Effector CD8-positive, alpha-beta T cell (primary cell): ENCODE measurements around the gene MNX1.

Source experiments
- DNase-seq: peaks from one replicate; lab custom pipeline; 2025; lab: John Stamatoyannopoulos, UW

Gene MNX1

GRCh38 chr7:157032644-157033482 is 22.4 kb upstream of the MNX1 start:
- DNase-seq: no peak

- no peak for DNase-seq
Measured at GRCh38 chr7:157032128-157032527, 21.7 kb upstream of the MNX1 start.

- DNase-seq: no peak
Measured at GRCh38 chr7:157028199-157028903, 17.9 kb upstream of the MNX1 start.

GRCh38 chr7:157027568-157028198 is 17.2 kb upstream of the MNX1 start:
- no peak for DNase-seq

GRCh38 chr7:157024716-157025115 is 14.3 kb upstream of the MNX1 start:
- DNase-seq: no peak

DNA sequence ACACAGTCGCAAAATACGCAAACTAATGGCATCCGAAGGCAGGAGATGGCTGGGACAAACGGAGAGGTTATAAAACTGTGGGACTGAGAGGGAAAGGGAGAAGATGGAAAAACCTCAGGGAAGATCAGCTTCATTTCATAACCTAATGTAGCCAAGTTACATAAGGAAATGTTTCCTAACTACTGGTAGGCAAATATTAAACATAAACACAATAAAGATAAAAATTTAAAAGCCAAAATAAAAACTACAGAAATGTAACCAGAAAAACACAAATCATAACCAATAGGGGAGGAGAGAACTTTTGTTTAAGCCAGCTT is 13.1 kb upstream of the MNX1 start:
- no peak for DNase-seq

GRCh38 chr7:157022681-157023588 is 12.5 kb upstream of the MNX1 start:
- no peak for DNase-seq

DNA sequence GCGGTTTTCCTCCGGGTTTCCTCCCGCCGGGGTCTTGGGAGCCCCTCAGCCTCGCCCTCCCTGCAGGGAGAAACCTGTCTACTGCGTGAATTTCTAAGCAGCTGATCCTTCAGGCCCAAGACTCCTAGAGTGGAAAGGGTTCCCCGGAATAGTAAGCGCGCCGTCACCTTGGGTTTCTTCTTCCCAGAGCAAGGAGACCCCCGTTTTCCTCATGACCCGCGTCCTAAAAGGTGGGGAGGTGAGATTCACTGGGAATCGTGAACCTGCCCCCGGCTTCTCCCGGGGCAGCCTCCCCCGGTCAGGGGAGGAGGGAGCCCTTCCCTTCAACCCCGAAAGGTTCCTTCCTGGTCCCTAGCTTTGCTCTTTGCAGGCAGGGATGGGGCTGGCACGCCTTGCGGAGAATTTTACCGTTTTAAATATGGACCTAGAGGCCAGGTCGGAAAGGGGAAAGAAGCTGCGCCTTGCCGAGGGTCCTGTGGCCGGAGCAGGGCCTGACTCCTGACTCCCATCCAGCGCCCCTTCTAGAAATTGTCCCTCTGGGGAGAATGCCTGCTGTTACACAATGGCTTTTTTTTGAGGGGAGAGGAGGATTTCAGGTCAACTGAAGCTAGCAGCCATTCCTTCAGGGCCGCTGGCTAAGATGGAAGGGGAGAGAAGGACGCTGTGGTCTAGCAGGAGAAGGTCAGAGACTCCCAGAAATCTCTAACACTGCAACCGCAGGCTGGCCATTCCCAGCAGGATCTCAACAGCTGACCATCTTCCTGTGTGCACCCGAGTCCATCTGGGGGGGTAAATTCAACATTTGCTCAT is 11.6 kb upstream of the MNX1 start:
- no peak for DNase-seq

DNA sequence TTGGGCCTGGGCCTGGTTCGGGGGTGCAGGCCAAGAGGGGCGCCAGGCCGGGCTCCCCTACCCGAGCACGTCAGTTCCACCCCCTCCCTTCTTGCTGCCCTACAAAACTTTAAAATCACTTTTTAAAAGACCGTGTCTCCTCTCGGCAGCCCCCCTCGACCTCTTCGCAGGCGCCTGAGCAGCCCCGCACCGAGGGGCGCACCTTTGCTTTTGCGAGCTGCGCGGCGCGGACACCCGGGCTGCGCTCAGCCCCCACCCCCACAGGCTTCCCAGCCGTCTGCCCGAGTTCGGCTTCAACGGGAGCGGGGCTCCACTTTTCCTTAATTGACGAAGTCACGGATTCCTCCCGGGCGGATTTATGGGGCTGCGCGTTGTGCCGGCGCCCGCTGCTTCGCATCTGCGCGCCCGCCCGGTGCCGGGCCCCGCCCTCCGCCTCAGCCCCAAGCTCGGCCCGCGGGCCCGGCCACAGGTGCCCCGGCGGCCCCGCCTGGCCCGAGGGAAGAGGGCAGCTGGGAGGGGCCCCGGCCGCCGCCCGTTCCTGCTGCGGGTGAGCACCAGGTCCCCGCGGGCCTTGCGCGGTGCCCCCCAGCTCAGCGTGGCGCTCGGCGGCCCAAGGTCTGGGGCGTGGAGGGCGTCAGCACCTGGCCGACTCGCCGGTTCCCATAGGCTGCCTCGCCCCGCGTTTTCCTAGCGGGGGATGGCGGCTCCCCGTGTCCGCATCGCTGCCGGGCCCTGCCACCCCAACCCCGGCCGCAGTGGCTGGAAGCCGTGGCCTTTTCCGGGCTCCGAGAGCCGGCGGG is 10.8 kb upstream of the MNX1 start:
- no peak for DNase-seq

GRCh38 chr7:157020514-157021070 is 10.1 kb upstream of the MNX1 start:
- no peak for DNase-seq

DNA sequence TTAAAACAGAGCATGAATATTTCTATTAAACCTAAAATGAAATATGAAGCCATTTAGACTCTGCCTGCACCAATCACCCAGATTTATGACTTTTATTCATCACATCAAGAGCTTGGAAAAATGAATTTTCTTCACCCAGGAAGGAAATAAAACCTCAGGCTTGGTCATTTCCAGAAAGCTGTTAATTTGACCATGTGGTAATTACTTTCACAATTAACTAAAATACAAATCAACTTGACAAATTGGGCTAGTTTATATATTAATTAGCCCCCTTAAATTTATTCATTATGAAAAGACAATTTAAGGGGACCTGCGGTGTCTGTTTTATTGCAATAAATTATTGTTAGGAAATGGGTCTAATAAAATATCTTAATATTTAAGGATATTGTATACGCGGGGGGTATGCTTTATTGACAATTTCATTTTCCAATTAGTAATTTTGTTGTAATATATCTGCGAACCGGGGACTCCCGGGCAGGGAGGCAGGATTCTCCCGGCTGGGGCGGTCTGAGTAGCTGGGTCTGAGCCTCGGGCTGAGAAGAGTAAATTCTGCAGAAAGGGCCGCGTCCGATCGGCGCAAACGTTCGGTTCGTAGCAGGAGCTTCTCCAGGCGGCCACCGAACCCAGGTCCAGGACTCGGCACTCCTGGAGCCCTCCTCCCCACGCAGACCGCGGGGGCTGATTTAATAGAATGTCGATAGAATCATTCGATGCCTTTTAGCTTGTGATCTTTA is 9.4 kb upstream of the MNX1 start:
- DNase-seq: no peak

DNA sequence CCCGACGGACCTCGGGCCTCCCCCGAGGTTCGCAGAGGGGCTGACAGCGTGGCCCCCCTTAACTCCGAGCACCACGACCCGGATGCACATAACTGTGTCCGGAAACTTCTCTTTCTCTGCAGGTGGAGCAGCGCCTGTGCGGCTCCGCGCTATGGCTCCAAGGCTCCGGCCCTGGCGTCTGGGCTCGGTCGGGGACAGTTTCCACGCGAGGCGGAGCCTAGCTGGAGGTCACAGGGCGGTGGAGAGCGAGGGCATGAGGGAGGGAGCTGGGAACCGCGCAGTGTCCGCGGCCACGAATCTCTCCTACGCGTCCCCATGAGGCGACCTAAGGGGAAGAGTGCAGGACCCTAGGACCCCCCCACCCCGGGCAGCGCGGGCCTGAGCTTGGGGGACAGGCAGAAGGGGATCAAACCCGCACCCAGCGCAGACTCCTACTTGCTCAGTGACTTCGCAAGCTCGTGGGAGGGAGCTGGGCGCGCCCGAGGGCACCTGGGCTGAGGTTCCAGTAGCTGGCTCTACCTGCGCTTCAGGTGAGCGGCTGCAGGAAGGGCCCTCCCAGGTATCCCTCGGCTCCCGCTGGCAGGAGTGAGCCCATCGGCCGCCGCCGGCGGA is 8.6 kb upstream of the MNX1 start:
- DNase-seq: no peak

- no peak for DNase-seq
Measured at GRCh38 chr7:157018328-157018996, 8.0 kb upstream of the MNX1 start.

GRCh38 chr7:157017603-157018327 is 7.3 kb upstream of the MNX1 start:
- DNase-seq: no peak

GRCh38 chr7:157017149-157017548 is 6.7 kb upstream of the MNX1 start:
- DNase-seq: no peak

DNA sequence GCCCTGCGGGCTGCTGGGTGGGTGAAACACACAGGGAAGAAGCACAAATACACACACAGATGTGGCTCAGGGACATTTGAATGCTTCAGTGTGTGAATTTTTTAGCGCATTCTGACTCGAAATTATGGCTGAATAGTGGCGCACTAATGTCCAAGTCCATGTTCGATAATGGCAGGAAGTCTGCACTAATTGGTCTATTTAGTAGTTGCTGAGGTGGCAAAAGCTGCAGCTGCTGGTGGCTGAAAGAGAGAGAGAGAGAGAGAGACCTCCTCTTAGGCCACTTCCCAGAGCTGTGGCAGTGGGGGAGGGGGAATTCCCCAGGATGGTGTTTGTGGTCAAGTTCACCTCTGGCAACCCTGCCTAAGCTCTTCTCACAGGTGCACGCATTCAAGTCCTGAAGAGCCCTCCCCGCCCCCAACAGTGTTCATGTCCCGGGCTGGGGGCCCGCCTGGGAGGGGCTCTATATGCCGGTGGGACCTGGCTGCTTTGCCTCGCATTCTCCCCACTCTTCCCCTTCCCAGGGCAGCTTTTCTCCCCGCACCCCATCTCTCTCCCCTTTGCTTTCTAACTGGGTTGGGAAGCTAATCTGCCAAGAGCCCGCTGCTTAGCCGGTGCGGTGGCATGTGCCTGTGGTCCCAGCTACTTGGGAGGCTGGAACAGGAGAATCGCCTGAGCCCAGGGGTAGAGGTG is 6.0 kb upstream of the MNX1 start:
- DNase-seq: no peak

- no peak for DNase-seq
Measured at GRCh38 chr7:157016024-157016351, 5.5 kb upstream of the MNX1 start.
